ENCODE data around the gene KRTAP3-1.

- no peak for TF ChIP-seq CTCF (IDR thresholded peaks at IDR 0.05)
- TF ChIP-seq EZH2phosphoT487 (IDR thresholded peaks at IDR 0.05): no peak
These were observed 30.3 kb downstream of the KRTAP3-1 start for GRCh38 chr17:40978575-40979151.

All from neural progenitor cell (in vitro differentiated cells).